IMR-90 (cell line): ENCODE results near the gene ETFB.

Experiments used
- CEBPB ChIP-seq: IDR thresholded peaks from 2 replicates; pipeline ENCODE4 v1.6.1; 2012; ENCODE audit warnings: low read depth, low read length, improper control_type of control experiment
- CTCF ChIP-seq: conservative IDR thresholded peaks from 2 replicates; pipeline ENCODE4 v1.5.1; 2012; ENCODE audit warnings: mild to moderate bottlenecking, low read depth, low read length, improper control_type of control experiment
- POLR2A ChIP-seq: IDR thresholded peaks from 2 replicates; pipeline ENCODE4 v1.6.1; 2012; ENCODE audit warnings: mild to moderate bottlenecking, low read depth, low read length
- RAD21 ChIP-seq: IDR thresholded peaks from 2 replicates; pipeline ENCODE4 v1.6.1; 2012; ENCODE audit warnings: low read length, improper control_type of control experiment

- TF ChIP-seq POLR2A (no peak), CTCF (peak; percentile 53), CEBPB (no peak), RAD21 (no peak)
Measured at GRCh38 chr19:51398096-51398704, 32.0 kb upstream of the ETFB start.
